ENCODE data around the gene ARHGAP42.

Gene ARHGAP42

DNA sequence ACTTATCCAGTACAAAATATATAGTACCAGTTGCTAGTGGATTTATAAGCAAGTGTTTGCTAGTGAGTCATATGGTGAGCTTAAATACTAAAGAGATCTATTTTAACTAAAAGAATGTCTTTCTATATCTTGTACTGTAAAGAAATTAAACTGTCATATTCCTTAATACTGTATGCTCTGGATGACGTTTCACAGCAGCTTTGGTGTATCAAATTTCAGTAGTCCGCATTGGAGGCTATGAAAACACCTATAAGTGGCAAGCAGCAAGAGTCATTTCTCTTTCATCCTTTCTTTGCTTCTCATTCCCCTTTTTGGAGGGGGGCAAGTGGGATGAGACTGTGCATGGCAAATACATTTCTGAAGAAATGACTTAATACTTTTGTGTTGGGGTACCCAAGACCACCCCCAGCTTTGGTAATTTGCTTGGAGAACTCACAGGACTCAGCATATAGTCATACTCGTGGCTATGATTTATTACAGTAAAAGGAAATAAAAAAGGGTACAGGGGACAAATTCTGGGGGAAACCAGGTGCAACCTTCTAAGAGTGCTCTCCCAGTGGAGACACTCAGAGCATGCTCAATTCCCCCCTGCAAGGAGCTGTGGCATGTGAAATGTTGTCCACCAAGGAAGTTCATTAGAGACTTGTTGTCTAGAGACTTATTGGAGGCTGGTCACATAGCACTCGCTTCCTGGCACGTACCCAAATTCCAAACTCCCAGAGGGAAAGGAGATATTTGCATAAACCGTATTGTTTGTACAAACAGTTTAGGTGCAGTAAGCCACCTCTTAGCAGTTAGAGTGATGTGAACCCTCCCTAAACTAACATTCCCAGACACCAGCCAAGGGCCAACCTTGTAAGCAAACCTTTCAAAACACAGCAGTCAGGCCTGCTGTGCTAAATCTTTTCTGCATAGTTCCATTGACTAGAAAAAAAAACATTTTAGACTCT lies 231.7 kb downstream of the ARHGAP42 start:
- no peak for DNase-seq (ENCODE audit: low read depth in 2 of 2)

DNA sequence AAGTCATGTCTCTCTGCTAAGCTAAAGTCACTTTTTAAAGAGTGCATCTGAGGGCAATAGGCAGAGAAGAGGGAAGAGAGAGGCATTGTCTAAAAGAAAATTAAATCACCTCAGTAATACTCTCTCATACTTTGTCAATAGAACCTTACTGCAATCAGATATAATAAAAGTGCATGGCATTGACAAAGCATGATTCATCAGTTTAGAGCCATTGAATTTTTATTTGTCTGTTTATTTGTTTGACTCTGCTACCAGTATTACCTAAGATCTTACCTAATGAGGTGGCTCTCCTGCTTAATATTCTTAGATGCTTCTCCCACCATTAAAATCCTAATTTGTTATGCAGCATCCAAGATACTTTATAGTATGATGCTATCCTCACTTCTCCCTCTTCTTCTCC lies 233.5 kb downstream of the ARHGAP42 start:
- DNase-seq (ENCODE audit: low read depth in 2 of 2), result no peak

DNA sequence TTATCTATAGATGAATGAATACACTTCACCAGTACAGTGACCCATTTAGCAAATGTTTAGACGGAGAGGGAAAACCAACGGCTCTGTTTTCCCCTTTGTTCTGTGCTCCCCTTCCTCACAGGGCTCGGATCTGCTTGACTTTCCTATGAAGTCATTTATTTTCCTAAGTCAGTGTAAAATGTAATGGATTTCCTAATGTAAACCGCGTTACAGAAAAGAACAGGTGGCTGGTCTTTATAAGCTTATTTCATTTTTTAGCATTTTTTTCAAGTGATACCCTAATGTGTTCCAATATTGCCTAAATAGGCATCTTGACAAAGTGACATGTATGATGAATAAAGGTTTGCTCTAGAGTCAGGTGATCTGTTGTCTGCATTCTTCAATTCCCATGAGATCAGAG lies 235.0 kb downstream of the ARHGAP42 start:
- no peak for DNase-seq (ENCODE audit: low read depth in 2 of 2)

DNA sequence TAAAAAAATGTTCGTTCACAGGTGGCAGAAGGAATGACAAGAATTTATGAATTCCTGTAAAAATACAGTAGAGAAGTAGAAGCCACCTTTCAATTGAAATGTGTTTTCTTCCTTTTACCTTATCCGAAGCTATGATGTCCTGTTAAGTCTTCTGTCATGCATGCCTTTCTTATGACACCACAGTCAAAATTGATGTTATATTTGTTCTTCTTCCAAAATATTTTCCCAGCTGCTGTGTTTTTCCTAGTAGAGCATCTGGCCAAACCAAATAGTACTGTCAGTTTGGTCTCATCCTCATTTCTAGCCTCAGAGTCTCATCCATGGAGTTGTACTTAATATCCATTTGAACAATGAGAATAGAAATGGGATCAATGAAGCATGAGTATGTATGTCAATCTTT lies 236.5 kb downstream of the ARHGAP42 start:
- no peak for DNase-seq (ENCODE audit: low read depth in 2 of 2)

DNA sequence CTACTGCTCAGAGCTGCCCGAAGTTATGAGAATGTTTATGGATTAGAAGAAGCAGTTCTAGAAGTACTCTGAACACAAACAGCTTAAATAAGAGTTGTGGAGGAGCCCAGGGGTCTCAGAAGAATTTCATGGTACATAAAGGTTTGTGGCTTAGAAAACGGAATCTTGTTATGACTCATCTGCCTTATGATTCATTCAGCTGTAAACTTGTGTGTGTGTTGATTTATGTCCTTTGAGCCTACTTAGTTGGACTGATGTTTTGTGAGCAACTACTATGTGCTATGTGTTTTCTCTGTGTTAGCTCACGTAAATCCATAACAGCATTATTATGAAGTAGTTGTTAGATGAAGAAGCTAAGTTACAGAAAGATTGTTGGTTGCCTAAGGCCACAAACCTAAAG lies 238.8 kb downstream of the ARHGAP42 start:
- DNase-seq (ENCODE audit: low read depth in 2 of 2), result no peak

DNA sequence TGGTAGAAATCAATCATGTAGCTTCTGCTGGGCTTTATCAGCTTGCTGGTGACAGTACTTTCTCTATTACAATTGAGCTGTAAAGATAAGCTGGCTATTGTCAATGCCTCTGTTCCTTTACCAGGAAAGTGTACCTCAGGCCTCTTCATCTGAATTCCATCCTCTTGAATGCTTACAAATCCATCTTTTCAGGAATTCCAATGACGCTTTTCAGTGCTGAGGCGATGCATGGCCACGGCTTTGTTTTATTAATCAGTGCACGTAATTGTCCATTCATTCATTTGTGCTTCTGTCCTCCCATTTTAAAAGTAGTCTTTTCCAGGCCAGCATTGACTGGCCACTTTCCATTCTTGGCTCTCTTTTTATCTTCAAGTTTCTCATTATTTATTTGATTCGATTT lies 240.5 kb downstream of the ARHGAP42 start:
- DNase-seq (ENCODE audit: low read depth in 2 of 2), result no peak

DNA sequence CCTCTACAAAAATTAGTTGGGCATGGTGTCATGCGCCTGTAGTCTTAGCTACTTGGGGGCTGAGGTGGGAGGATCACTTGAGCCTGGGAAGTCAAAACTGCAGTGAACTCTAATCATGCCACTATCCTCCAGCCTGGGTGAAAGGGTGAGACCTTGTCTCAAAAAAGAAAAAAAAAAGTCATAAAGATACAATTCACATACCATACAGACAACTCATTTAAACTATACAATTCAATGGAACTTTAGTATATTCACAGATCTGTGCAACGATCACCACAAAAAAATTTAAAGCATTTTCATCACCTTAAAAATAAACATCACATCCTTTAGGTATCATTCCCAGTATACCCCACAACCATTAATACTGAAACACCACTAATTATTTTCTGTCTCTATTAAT lies 241.3 kb downstream of the ARHGAP42 start:
- no peak for DNase-seq (ENCODE audit: low read depth in 2 of 2)

DNA sequence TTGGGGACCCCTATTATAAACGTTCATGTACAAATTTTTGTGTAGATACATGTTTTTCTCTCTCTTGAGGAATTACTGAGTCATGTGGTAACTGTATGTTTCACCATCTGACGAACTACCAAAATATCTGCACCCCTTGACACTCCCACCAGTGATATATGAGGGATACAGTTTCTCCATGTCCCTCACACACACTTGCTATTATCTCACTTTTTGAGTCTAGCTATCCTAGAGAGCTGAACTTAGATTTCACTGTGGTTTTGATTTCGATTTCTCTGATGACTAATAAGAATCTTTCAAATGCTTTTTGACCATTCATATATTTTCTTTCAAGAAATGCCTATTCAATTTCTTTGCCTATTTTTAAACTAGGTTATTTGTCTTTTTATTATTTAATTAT lies 242.3 kb downstream of the ARHGAP42 start:
- DNase-seq (ENCODE audit: low read depth in 2 of 2), result no peak

DNA sequence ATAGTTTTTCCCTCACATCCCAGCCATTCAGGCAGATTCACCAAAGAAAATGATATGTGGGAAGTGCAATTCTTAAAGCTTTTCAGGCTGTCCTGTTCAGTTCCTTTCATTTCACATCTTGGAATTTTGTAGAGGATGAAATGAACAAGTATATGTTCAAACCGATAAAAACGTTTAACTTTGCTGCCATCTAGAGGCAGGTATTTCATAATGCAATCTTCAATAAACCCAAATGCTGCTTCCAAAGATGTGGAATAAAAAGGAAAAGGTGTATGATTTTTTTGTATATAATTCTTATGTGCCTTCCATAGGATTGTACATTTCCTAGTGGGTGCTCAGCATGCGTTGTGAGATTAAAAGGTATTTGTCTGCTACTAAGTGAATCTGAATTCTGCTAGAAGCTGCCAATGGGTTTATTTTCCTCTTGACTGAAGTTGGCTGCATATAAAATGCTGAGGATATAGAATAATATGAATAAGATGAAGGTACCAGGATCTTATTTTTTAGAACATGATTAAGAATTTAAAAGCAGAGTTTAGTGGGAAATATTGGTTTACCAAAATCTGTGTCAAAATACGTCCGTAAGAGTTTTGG lies 243.2 kb downstream of the ARHGAP42 start:
- no peak for DNase-seq (ENCODE audit: low read depth in 2 of 2)

DNA sequence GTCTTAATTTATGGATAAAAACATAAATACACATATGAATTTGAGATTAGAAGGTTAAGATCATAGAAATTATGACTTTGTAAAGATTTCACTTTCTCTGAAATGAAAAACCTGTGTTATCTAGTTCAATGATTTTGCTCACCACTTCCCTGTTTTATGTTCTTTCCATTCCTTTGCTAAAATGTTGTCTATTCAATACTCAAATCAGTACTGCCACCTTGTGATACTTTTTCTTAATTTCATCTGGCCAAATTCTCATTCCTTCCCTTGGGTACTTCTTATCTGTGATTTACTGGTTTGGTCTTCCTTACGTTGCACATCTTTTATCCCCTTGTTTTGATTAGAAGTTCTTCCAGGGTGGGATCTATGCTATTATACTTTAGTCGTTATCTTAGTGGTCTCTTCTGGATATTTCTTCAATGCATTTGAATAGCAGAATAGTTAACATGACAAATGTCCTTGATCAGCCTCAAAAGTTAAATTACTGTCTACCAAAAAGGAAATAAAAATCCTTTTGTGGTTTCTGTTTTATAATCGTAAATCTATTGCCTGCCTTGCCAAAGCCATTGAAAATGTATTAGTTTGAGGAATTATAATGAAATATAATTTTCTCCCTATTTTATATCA lies 245.5 kb downstream of the ARHGAP42 start:
- DNase-seq (ENCODE audit: low read depth in 2 of 2), result no peak

DNA sequence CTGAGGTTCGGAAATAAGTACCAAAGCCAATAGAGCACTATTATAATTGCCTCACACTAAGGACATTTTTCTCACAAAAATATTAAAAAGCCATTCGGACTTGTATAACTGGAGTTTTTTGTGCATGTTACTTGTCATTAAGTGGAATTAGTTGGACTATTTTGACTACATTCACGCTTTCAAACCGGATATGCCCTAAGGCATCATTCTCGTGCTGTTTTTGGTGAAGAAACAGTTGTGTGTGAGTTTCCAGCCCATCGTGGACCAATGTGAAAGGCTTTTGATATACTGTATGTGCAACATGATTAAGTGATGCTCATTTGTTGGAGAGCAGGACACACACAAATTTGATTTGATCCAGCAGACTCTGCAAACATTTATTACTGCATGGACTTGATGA lies 249.7 kb downstream of the ARHGAP42 start:
- no peak for DNase-seq (ENCODE audit: low read depth in 2 of 2)

DNA sequence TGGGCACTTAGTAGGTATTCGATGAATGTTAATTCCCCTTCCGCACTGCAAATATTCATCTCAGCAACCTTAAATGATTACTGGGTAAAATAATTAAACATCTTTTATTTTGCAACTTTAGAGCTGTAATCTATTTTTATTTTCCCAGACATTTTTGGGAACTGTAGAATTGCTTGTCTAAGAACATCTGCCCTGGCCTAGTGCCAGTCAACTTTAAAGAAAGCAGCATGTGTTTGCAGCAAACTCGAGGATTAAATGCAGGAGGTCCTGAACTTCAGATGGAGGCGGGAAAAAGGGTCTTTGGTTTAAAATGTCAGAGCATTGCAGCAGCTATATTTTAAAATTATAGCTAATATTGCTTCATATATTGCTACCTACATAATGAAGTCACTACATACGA lies 252.5 kb downstream of the ARHGAP42 start:
- DNase-seq (ENCODE audit: low read depth in 2 of 2), result no peak

DNA sequence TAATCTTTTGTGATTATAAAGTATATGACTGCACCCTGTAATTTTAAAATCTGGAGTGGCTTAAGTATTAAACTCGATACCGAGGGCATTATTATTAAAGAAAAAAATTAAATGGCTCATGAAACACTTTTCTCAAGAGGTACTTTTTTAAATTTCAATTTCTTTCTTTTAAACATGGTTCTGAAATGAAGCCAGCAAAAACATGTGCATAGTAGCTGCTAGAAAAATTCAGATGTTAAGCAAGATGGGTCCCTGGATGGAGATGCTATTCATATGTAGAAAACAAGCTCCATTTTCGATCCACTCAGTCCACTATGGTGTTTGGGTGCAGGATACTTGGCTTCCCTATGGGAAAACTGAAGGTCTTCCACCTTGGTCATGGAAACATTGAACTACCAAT lies 253.0 kb downstream of the ARHGAP42 start:
- DNase-seq (ENCODE audit: low read depth in 2 of 2), result no peak

DNA sequence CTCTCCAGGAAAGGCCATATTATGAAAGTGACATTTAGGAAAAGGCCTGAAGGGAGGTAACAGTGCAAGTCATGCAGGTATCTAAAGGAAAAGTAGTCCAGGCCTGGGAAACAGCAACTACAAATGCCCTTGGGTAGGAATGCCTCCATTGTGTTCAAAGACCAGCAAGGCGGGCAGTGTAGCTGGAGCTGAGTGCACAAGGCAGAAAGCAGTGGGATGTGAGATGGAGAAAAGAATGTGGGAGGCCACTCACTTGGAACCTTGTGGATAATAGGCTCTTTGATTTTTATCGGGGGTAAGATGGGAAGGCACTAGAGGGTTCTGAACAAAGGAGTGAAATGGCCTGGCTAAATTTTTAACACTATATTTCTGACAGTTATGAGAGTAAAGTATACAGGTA lies 253.9 kb downstream of the ARHGAP42 start:
- no peak for DNase-seq (ENCODE audit: low read depth in 2 of 2)

DNA sequence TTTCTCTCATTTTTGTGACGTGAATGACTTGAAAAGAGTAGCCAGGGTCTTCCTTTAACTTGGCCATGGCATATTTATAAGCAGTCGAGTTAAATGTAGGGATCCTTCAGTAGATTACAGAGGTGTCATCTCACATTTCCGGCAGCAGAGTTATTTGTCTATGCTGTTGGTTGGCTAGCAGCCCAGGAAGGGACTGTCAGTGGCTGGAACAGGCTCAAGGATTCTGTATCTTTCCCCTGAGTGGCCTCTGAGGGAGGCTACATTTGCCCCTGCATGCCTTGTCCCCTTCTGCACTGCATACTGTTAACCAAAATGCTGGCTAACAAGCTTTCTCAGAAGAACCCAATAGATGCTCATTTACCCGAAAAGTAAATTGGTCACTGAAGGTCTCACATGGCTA lies 254.9 kb downstream of the ARHGAP42 start:
- DNase-seq (ENCODE audit: low read depth in 2 of 2), result no peak

DNA sequence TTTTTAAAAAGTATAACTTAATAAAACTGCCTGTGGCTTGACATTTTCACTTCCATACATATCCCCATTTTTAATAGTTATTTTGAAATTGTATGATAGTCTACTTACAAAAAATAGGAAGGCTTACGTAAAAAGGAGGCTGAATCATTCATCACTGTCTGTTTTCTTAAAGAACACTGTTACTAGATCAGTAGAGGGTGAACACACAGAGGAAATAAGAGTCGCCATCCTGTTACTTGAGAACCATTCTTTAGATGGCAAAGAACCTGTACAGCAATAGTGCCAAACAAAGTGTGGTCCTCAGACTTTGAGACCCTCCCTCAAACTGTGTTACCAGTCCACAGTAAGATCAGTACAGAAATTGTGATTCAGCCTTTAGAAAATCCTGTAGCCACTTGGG lies 261.8 kb downstream of the ARHGAP42 start:
- no peak for DNase-seq (ENCODE audit: low read depth in 2 of 2)

DNA sequence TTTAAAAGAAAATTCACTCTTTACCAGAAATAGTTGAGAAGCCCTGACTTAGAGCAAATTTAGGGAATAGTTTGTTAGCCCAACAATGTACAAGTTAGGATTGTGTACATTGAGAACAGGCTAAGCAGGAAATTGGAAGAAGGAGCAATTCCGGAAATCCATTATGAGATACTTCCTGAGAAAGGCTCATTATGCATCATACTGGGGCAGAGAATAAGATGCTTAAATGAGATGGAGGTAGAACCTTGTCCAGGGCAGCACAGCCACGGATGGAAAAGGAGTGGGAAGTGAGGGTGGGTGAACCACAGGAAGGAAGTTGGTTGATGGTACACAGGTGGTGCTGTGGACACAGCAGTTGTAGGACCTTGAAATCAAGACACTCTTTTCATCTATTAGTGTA lies 262.4 kb downstream of the ARHGAP42 start:
- no peak for DNase-seq (ENCODE audit: low read depth in 2 of 2)

DNA sequence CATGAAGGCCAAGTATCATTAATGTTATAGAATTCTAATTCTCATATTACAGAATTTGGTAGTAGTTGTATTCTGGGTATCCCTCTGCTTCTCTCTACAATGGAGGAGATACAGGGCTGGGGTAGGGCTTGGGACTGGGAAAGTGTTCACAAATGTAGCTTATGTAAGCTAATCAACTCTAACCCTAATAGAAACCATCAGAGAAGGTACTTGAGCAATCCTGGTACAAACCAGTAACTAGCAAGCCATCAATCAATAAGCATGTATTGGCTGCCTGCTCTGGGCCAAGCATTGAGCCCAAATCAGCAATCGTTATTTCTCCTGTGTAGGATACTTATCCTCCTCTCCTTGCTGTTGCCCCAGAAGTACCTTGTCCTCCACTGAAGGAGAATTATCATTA lies 268.2 kb downstream of the ARHGAP42 start:
- DNase-seq (ENCODE audit: low read depth in 2 of 2), result no peak

DNA sequence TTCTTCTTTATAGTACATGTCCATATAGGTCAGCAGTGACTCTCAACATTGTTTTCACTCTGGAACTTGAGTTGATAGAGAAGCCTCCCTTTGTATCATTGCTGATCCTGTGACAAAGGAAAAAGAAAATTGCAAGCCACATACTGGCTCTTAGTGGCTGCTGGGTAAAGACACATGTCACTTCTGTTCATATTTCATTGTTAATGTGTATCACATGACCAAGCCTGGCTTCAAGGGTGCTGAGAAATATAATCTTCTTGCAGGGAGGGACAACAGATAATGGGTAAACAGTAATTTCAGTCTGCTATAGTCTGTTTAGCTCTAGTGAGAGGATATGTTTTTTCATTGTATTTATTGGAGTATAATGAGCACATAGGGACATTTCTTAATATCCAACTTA lies 269.3 kb downstream of the ARHGAP42 start:
- no peak for DNase-seq (ENCODE audit: low read depth in 2 of 2)

DNA sequence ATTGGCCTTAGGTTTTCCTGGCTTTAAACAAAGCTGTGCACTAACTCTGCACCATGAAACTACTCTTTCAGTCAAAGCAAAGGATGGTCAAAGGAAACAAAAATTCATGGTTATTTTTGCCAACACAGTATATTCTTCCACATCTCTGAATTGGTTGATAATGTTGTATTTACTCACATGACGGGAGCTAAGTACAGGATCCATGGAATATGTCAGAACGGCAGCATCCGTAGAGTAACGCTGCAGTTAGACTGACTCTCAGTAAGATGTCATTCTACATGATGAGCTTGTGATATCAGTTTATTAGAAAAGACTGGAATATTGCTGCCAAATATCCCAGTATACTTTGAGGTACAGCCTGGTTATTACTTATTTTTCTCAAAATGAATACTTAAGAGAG lies 270.4 kb downstream of the ARHGAP42 start:
- no peak for DNase-seq (ENCODE audit: low read depth in 2 of 2)

DNA sequence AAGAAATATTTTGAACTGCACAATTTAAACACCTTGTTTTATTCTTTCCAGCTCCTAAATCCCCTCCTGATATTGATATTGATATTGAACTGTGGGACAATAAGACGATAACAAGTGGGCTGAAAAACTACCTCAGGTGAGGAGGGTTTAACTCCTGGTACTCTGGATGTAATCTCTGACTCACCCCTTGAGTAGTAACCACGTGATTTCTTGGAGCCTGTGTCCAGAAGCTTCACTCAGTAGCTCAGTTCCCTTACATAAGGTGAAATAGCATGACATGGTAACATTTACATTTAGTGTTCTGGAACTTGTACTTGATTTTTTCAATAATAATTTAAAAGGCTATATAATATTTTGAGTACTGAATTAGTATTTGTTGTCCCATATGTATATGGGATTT lies 274.5 kb downstream of the ARHGAP42 start:
- no peak for DNase-seq (ENCODE audit: low read depth in 2 of 2)

DNA sequence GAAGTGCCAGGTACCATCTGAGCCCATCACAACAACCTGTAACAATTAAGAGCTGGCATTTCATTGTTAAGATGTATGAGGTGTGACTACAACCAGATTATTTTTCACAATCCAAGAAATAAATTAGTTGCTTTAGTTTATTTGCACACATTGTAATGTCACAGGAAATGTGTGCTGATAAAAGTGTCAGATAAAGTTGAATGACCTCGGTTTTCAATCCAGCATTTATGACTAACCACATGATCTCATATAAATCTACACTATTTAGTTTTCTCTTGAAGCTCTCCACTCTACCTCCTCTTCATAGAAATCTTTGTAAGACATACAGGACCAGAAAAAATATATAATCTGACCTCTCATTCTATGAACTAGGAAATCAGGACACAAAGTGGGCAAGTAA lies 276.3 kb downstream of the ARHGAP42 start:
- DNase-seq (ENCODE audit: low read depth in 2 of 2), result no peak

DNA sequence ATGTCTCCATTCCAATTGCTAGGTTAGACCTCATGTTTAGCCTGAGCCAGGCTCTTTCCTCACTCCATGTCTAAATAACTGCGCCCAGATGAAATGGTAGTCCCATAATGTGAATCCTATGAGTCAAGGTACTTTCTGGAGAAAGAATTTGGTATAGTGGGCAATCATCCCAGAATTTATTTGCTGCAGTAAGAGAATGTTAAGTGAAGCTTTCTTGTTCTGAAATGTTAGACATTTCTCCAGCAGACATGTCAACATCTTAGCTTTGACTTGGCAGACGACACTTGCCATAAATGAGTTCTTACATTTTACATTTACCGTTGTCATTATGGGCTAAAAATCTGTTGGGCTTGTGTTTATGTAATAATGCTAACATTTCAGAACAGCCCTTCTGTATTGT lies 277.3 kb downstream of the ARHGAP42 start:
- DNase-seq (ENCODE audit: low read depth in 2 of 2), result no peak
